GM18951 (cell line): ENCODE measurements around the gene TGFBR3.

Experiments
- POLR2A ChIP-seq: IDR thresholded peaks from 4 replicates; pipeline ENCODE4 v1.6.1; 2011; ENCODE audit warnings: mild to moderate bottlenecking; ENCODE audit not compliant: insufficient read length, insufficient read depth; ENCODE audit errors: extremely low read depth
- in situ Hi-C: fragments of 300-500 bp; cut with MboI; formaldehyde crosslinking; loops from one replicate; pipeline ENCODE4 v1.12.0; 2022; ENCODE audit warnings: low sequenced_read_pairs, mixed read lengths, inconsistent platforms; ENCODE audit not compliant: unreplicated experiment

The TGFBR3 gene

GRCh38 chr1:91707890-91708218 lies 178.1 kb downstream of the TGFBR3 start:
- in situ Hi-C loops: no loop called here
- no peak for TF ChIP-seq POLR2A

DNA sequence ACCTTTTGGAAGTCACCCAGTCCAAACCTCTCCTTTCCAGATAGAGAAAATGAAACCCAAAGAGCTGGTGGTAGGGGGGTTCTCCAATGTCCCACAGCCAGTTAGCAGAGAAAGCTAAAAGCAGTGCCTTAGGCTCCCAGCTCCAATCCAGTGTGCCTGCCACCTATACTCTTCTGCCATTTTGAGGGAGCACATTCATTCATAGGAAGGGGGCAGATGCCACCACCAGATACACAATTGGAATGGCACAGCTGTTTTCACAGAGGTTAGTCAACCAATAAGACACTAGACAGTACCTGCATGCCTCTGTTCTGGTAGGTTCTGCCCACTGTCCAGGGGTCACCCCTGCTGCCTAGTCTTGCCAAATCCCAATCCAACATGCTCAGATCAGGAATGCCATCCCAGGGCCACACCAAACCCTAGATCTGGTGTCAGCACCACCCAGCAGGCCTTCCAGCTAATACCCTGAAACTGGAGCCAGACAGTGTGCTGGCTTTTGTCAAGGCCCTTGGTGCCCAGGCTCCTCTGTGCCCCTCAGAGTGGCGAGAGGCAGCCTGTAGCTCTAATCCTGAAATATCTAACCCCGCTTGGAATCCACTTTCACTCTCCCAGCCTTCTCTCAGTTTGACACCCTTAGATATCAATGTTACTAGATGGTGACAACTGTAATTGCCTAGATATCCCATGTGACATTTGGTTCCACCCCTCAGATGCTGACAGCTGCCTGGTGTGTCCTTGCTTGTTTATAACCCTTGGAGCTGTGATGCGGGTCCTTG lies 178.6 kb downstream of the TGFBR3 start:
- in situ Hi-C loops: no loop called here
- no peak for TF ChIP-seq POLR2A

DNA sequence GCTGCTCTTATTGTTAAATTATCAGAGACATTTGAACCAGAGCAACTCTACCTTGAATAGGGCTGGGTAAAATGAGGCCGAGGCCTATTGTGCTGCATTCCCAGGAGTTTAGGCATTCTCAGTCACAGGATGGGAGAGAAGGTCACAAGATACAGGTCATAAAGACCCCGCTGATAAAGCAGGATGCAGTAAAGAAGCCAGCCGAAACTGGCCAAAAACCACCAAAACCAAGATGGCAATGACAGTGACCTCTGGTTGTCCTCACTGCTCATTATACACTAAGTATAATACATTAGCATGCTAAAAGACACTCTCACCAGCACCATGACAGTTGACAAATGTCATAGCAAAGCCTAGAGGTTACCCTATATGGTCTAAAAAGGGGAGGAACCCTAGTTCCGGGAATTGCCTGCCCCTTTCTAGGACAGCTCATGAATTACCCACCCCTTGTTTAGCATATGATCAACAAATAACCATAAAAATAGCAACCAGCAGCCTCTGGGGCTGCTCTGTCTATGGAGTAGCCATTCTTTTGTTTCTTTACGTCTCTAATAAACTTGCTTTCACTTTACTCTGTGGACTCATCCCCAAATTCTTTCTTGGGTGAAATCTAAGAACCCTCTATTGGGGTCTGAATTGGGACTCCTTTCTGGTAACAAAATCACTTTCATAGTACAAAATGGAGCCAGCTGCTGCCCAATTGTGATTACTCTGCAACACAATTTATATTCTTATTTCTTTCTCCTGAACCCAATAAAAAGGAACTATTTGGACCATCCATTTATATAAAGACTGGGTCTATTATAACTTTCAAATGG lies 179.6 kb downstream of the TGFBR3 start:
- no peak for TF ChIP-seq POLR2A
- in situ Hi-C loops: no loop called here

- in situ Hi-C loops: no loop called here
- TF ChIP-seq POLR2A: no peak
Observed at GRCh38 chr1:91704746-91705145, 181.2 kb downstream of the TGFBR3 start.

GRCh38 chr1:91703095-91703494 lies 182.9 kb downstream of the TGFBR3 start:
- in situ Hi-C loops: no loop called here
- no peak for TF ChIP-seq POLR2A

DNA sequence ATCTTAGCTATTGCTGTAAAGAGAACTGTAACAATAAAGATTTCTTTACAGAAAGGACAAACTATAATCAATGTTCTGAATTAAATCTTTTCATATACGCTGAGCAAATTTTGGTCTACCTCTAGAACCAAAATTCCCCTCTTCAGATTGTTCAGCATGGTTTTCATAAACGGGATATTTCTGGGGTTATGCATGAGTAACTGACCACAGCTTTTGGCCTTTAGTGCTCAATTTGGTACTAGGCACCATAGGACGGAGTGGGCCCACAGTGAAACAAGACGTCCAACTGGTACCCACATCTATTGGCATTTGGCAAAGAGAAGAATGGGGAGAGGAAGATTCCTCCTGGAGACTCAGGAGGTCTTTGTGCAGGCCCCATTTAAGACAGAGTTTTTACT lies 184.5 kb downstream of the TGFBR3 start:
- in situ Hi-C loops: no loop called here
- TF ChIP-seq POLR2A: no peak

DNA sequence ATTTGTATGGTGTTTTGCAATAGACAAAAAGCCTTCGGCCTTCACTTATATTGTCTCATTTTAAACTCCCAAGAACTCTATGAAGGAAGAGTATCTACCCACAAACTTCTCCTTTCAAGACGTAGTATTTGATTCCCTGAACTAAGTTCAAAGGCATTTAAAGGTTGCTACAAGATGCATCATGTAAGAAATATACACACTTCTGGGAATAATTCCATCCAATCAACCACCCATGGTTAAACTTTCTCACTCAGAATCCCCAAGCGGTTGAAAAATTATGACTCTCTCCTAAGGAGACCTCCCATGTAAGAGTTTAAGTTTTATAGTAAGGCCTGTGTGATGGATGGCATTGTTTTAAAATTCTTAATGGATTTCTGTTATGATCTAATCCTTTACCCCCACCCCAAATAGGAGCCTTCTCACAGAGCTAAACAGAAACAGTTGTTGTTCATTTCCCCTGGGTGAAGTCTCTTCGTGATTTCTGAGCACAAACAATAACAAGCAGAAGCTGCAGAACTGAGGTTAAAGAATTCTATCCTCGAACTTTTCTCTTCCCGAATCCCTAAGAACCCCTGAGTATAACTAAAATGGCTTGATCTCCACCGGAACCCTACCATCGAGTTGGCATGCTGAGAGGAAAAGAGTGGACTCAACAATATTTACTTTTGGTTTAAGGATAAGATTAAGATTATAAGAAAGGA lies 185.0 kb downstream of the TGFBR3 start:
- no peak for TF ChIP-seq POLR2A
- in situ Hi-C loops: no loop called here

DNA sequence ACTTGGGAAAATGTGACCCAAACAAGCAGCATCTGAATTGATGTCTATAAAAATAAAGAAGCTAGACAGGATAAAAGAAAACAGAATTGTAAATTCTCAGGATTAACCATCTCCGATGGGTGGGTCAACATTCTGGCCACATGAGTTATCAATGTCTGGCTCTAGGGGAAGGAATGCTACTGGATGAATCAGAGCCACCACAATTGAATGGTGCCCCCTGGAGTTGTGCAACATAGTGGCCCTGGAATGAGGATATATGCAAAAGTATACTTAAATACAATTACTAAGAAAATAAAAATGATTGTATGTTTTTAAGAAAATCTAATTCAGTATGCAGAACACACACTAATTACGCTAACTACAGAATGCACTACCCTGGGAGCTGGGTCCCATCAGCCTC lies 185.6 kb downstream of the TGFBR3 start:
- TF ChIP-seq POLR2A: no peak
- in situ Hi-C loops: no loop called here

- TF ChIP-seq POLR2A: no peak
- in situ Hi-C loops: no loop called here
Observed at GRCh38 chr1:91699339-91699974, 186.5 kb downstream of the TGFBR3 start.

GRCh38 chr1:91697861-91698260 lies 188.1 kb downstream of the TGFBR3 start:
- TF ChIP-seq POLR2A: no peak
- in situ Hi-C loops: no loop called here

GRCh38 chr1:91697416-91697815 lies 188.5 kb downstream of the TGFBR3 start:
- in situ Hi-C loops: no loop called here

DNA sequence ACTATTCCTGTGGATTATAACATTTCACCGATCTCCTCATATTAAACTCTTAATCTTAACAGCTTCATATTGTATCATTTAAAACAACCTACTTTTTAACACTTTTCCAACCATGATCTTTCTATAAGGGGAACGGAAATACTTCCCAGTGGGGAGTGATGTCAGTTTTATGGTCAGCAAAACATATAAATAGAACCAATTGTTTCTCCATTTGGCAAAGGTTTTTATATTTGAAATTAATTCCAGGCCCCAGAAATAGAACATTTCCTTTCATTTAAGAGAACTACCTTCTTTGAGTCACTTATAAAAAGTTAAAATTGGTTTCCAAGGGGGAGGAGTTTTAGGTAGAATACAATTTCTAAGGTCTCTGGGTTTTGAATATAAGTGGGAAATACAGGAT lies 189.6 kb downstream of the TGFBR3 start:
- in situ Hi-C loops: no loop called here
- TF ChIP-seq POLR2A: no peak

More at GRCh38 chr1:91697416-91697815, 188.5 kb downstream of the TGFBR3 start:
- TF ChIP-seq POLR2A: no peak

DNA sequence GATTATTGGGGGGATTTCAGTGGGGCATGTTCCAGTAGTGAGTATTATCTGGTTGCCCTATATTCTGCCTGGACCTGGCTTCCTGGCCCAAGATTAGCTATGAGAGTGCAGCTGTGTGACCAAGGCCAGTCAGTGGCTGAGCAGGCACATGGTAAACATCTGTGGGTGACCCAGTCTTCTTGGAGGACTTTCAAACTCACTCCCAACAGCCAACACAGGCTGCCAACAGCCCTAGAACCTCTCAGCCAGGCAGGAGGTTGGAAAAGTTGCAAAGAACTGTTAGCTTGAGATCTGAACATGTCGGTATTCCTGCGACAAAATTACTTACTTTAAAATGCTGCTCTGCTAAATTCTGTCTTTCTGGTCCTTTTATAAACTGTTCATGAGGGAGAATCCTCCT lies 192.4 kb downstream of the TGFBR3 start:
- TF ChIP-seq POLR2A: no peak
- in situ Hi-C loops: no loop called here
